Measurements from ENCODE around the gene ZNG1A. TPM values are rescaled to one million over a fixed set of nuclear protein-coding genes. Genes with fewer than 3 reads are reported as not detected.
"Not testable (repeated sequence)": the region's sequence is repeated elsewhere in the genome, so short reads cannot be mapped to it uniquely, and the experiment has no call there.

Gene ZNG1A
- polyA plus RNA-seq, 3 donors: 26.7 to 70.5 (median 53.1) TPM

GRCh38 chr9:94323-94722, 84.5 kb downstream of the ZNG1A start:
- H3K4me3 Mint-ChIP-seq; H3K27me3 ChIP-seq (ENCODE audit: control insufficient read depth in 2 of 2, insufficient read depth in 2 of 2, low read length in 2 of 2); H4K20me1 ChIP-seq (ENCODE audit: insufficient read depth, low read length); H3K27me3 Mint-ChIP-seq (ENCODE audit: low read depth in 3 of 3); H3K9me3 Mint-ChIP-seq; H3K36me3 ChIP-seq (replicated peaks in 1 of 2; ENCODE audit: control insufficient read depth in 1 of 2, insufficient read depth in 2 of 2, low read length in 2 of 2); H3K4me1 ChIP-seq (ENCODE audit: control insufficient read depth in 1 of 2, insufficient read depth in 2 of 2, low read length in 2 of 2); DNase-seq; H2AFZ ChIP-seq (ENCODE audit: insufficient read depth, low read depth, low read length, poor library complexity, severe bottlenecking); H3K27ac Mint-ChIP-seq; H3K79me2 ChIP-seq (ENCODE audit: insufficient read depth, low read length); H3K27ac ChIP-seq (ENCODE audit: low read depth in 1 of 2, low read length in 2 of 2); H3K9ac ChIP-seq (ENCODE audit: insufficient read depth, low read length, poor library complexity, severe bottlenecking); H3K9me3 ChIP-seq (replicated peaks in 1 of 2; ENCODE audit: control insufficient read depth in 1 of 2, insufficient read depth in 1 of 2, low read length in 2 of 2); H3K36me3 Mint-ChIP-seq; H3K4me3 ChIP-seq (replicated peaks in 1 of 3; ENCODE audit: low read depth in 2 of 3, low read length in 3 of 3); H3K4me1 Mint-ChIP-seq; H3K4me2 ChIP-seq (replicated peaks; ENCODE audit: extremely low read depth, low read length, poor library complexity, severe bottlenecking); intact Hi-C loops (cut with micrococcal nuclease): not testable (repeated sequence)
- no CpG with 5 or more reads among the region's 5 CpGs for WGBS (ENCODE audit: insufficient coverage)

GRCh38 chr9:93909-94308, 84.9 kb downstream of the ZNG1A start:
- H3K36me3 Mint-ChIP-seq; H3K36me3 ChIP-seq (replicated peaks in 1 of 2; ENCODE audit: control insufficient read depth in 1 of 2, insufficient read depth in 2 of 2, low read length in 2 of 2); H3K4me3 ChIP-seq (replicated peaks in 1 of 3; ENCODE audit: low read depth in 2 of 3, low read length in 3 of 3); H3K4me1 ChIP-seq (ENCODE audit: control insufficient read depth in 1 of 2, insufficient read depth in 2 of 2, low read length in 2 of 2); H3K4me1 Mint-ChIP-seq; H3K27me3 ChIP-seq (ENCODE audit: control insufficient read depth in 2 of 2, insufficient read depth in 2 of 2, low read length in 2 of 2); H3K4me3 Mint-ChIP-seq; H4K20me1 ChIP-seq (ENCODE audit: insufficient read depth, low read length); H3K79me2 ChIP-seq (ENCODE audit: insufficient read depth, low read length); H3K9me3 ChIP-seq (replicated peaks in 1 of 2; ENCODE audit: control insufficient read depth in 1 of 2, insufficient read depth in 1 of 2, low read length in 2 of 2); H3K27ac Mint-ChIP-seq; H3K4me2 ChIP-seq (replicated peaks; ENCODE audit: extremely low read depth, low read length, poor library complexity, severe bottlenecking); H3K27ac ChIP-seq (ENCODE audit: low read depth in 1 of 2, low read length in 2 of 2); H2AFZ ChIP-seq (ENCODE audit: insufficient read depth, low read depth, low read length, poor library complexity, severe bottlenecking); H3K9me3 Mint-ChIP-seq; DNase-seq; H3K9ac ChIP-seq (ENCODE audit: insufficient read depth, low read length, poor library complexity, severe bottlenecking); H3K27me3 Mint-ChIP-seq (ENCODE audit: low read depth in 3 of 3); intact Hi-C loops (cut with micrococcal nuclease): not testable (repeated sequence)
- no CpG with 5 or more reads among the region's 5 CpGs for WGBS (ENCODE audit: insufficient coverage)

GRCh38 chr9:90851-91250, 88.0 kb downstream of the ZNG1A start:
- H3K9me3 ChIP-seq (replicated peaks in 1 of 2; ENCODE audit: control insufficient read depth in 1 of 2, insufficient read depth in 1 of 2, low read length in 2 of 2); H3K9me3 Mint-ChIP-seq; H3K27ac Mint-ChIP-seq; H3K4me3 ChIP-seq (replicated peaks in 1 of 3; ENCODE audit: low read depth in 2 of 3, low read length in 3 of 3); H4K20me1 ChIP-seq (ENCODE audit: insufficient read depth, low read length); DNase-seq; H3K9ac ChIP-seq (ENCODE audit: insufficient read depth, low read length, poor library complexity, severe bottlenecking); H3K36me3 ChIP-seq (replicated peaks in 1 of 2; ENCODE audit: control insufficient read depth in 1 of 2, insufficient read depth in 2 of 2, low read length in 2 of 2); H3K27me3 ChIP-seq (ENCODE audit: control insufficient read depth in 2 of 2, insufficient read depth in 2 of 2, low read length in 2 of 2); H3K4me1 Mint-ChIP-seq; H3K4me1 ChIP-seq (ENCODE audit: control insufficient read depth in 1 of 2, insufficient read depth in 2 of 2, low read length in 2 of 2); H3K79me2 ChIP-seq (ENCODE audit: insufficient read depth, low read length); H3K27ac ChIP-seq (ENCODE audit: low read depth in 1 of 2, low read length in 2 of 2); H3K4me2 ChIP-seq (replicated peaks; ENCODE audit: extremely low read depth, low read length, poor library complexity, severe bottlenecking); H3K4me3 Mint-ChIP-seq; H3K36me3 Mint-ChIP-seq; H2AFZ ChIP-seq (ENCODE audit: insufficient read depth, low read depth, low read length, poor library complexity, severe bottlenecking); intact Hi-C loops (cut with micrococcal nuclease): not testable (repeated sequence)
- H3K27me3 Mint-ChIP-seq (ENCODE audit: low read depth in 3 of 3): peaks cover 0 to 11% (median 7%) of the 10 kb centered on the region in 3 donors
- no CpG with 5 or more reads among the region's 1 CpG for WGBS (ENCODE audit: insufficient coverage)
